Measurements from ENCODE around the gene PLPPR1.

GRCh38 chr9:101018467-101018866 lies 10.1 kb upstream of the PLPPR1 start:
- no peak for TF ChIP-seq EZH2 (IDR thresholded peaks at IDR 0.05; ENCODE audit: borderline replicate concordance, low read length)
- TF ChIP-seq CTCF (IDR thresholded peaks at IDR 0.05; ENCODE audit: low read length), result no peak

Data from OCI-LY1 (cell line).